ENCODE data around the gene BLM.

Gene BLM

DNA sequence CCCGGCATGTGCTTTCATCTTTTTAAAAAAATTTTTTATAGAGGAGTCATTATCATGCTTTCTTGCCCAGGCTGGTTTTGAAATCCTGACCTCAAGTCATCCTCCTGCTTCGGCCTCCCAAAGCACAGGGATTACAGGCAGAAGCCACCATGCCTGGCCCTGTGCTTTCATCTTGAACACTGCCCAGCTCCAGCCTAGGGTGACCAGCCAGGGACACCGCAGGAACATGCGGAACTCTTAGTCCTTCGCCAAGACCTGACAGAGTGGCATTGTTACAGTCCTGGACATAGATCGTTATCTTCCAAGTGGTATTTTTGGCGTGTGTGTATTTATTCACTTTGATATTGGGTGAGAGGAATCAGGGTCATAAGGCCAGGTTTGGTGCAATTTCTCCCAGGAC is 143.3 kb downstream of the BLM start:
- in situ Hi-C loops (cut with MboI; ENCODE audit: low sequenced_read_pairs, unreplicated experiment): no loop called here
- DNase-seq (ENCODE audit: low spot score): no peak
- TF ChIP-seq, protein P1, sequence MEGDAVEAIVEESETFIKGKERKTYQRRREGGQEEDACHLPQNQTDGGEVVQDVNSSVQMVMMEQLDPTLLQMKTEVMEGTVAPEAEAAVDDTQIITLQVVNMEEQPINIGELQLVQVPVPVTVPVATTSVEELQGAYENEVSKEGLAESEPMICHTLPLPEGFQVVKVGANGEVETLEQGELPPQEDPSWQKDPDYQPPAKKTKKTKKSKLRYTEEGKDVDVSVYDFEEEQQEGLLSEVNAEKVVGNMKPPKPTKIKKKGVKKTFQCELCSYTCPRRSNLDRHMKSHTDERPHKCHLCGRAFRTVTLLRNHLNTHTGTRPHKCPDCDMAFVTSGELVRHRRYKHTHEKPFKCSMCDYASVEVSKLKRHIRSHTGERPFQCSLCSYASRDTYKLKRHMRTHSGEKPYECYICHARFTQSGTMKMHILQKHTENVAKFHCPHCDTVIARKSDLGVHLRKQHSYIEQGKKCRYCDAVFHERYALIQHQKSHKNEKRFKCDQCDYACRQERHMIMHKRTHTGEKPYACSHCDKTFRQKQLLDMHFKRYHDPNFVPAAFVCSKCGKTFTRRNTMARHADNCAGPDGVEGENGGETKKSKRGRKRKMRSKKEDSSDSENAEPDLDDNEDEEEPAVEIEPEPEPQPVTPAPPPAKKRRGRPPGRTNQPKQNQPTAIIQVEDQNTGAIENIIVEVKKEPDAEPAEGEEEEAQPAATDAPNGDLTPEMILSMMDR (IDR thresholded peaks at IDR 0.05; ENCODE audit: borderline replicate concordance, control extremely low read depth, extremely low read depth, insufficient read depth, missing control alignments): no peak

GRCh38 chr15:90860942-90861675 is 144.0 kb downstream of the BLM start:
- in situ Hi-C loops (cut with MboI; ENCODE audit: low sequenced_read_pairs, unreplicated experiment): no loop called here
- no peak for DNase-seq (ENCODE audit: low spot score)
- TF ChIP-seq, protein P1 (IDR thresholded peaks at IDR 0.05; ENCODE audit: borderline replicate concordance, control extremely low read depth, extremely low read depth, insufficient read depth, missing control alignments): no peak

- in situ Hi-C loops (cut with MboI; ENCODE audit: low sequenced_read_pairs, unreplicated experiment): no loop called here
- DNase-seq (ENCODE audit: low spot score): no peak
- TF ChIP-seq, protein P1 (IDR thresholded peaks at IDR 0.05; ENCODE audit: borderline replicate concordance, control extremely low read depth, extremely low read depth, insufficient read depth, missing control alignments): no peak
Measured at GRCh38 chr15:90862487-90862886, 145.3 kb downstream of the BLM start.

DNA sequence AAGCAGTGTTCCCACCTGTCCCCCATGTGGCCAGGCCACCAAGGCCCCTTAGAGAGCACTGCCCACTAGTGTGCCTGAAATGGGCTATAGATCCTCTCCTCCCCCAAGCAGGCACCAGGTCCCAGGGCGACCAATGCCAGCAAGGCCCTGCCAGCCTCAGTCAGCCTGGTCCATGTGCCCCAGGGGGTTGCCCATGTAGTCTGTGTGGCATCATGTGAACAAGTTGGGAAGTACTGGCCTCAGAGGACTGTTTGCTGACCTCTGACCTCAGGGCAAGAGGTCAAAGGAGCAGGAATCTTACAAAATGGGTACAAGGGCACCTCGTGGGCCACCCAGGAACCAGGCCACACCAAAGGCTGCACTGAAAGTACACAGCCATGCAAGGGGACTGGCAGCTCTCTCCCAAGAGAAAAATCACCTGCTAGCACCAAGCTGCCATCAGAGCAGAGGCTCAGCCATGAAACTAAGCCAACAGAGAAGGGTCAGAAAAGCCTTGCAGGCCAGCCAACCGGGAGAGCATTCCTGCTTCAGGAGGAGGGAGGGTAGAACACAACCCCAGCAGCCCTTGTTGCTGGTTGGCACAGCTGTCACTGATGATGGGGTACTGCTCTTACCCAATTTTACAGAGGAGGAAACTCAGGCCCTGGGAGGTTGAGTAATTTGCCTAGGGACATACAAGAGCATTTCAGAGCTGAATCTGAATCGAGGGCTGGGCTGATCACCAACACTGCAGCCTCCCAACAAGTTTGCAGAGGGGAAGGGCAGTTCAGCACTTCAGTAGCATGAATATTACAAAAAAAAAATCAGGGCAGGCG is 146.0 kb downstream of the BLM start:
- in situ Hi-C loops (cut with MboI; ENCODE audit: low sequenced_read_pairs, unreplicated experiment): no loop called here

DNA sequence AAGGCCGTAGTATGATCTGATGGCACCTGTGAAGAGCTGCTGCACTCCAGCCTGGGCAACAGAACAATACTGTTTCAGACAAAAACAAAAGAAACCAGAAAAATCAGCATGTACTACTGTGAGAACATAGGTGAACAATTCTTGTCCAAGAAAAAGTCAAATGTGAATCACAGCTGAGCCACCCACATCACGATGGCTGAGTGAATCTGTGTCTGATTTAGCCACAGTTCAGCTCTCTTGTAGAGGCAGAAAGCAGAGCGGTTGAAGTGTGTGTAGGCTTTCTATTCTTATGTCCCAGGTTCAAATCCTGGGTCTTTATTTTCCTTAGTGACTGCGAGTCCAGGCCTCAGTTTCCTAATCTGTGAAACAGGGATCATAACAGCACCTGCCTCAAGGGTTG is 146.8 kb downstream of the BLM start:
- in situ Hi-C loops (cut with MboI; ENCODE audit: low sequenced_read_pairs, unreplicated experiment): no loop called here
- DNase-seq (ENCODE audit: low spot score): no peak
- TF ChIP-seq, protein P1 (IDR thresholded peaks at IDR 0.05; ENCODE audit: borderline replicate concordance, control extremely low read depth, extremely low read depth, insufficient read depth, missing control alignments): no peak

More for the DNA sequence above, 146.0 kb downstream of the BLM start:
- TF ChIP-seq, protein P1 (IDR thresholded peaks at IDR 0.05; ENCODE audit: borderline replicate concordance, control extremely low read depth, extremely low read depth, insufficient read depth, missing control alignments): no peak
- DNase-seq (ENCODE audit: low spot score): no peak

DNA sequence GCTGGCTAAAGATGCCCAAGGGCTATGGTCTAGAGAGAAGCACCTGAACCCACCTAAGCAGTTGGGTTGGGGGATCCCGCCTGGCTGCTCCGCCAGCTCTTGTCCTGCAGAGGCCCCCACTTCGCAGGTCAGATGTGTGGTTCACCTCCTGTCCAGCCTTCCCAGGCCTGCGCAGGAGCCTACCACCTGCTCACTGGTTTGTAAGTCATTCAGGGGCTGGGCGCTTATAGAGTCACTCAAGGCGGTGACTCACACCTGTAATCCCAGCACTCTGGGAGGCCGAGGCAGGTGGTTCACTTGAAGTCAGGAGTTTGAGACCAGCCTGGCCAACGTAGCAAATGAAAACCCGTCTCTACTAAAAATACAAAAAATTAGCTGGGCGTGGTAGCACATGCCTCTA is 147.4 kb downstream of the BLM start:
- in situ Hi-C loops (cut with MboI; ENCODE audit: low sequenced_read_pairs, unreplicated experiment): no loop called here
- no peak for DNase-seq (ENCODE audit: low spot score)
- TF ChIP-seq, protein P1 (IDR thresholded peaks at IDR 0.05; ENCODE audit: borderline replicate concordance, control extremely low read depth, extremely low read depth, insufficient read depth, missing control alignments): no peak
